Lower leg skin (tissue), 4 donors: ENCODE data around the gene METTL16. TPM values are rescaled to one million over a fixed set of nuclear protein-coding genes. Genes with fewer than 3 reads are reported as not detected.

Source experiments
- DNase-seq, 2 donors: peaks; one replicate each; pipeline ENCODE4 v3.0.0-alpha.2; 2019; ENCODE audit warnings: low spot score in 2 of 2
- H3K4me3 ChIP-seq: fragments of 200-600 bp; sonication (generic); 2 replicates; pipeline ENCODE4 v1.5.1; 2017; ENCODE audit warnings: mild to moderate bottlenecking, low read depth; ENCODE audit not compliant: poor library complexity, severe bottlenecking
- CTCF ChIP-seq, 3 donors: fragments of 450-650 bp; IDR thresholded peaks; one replicate each; pipeline ENCODE4 v1.5.1; 2016; ENCODE audit warnings: antibody characterized with exemption in 3 of 3, mild to moderate bottlenecking in 3 of 3, moderate library complexity in 2 of 3
- POLR2A ChIP-seq, 2 donors: fragments of 450-650 bp; IDR thresholded peaks; one replicate each; pipeline ENCODE4 v1.6.1; 2016 to 2017; ENCODE audit warnings: antibody characterized with exemption in 2 of 2, mild to moderate bottlenecking in 1 of 2, moderate library complexity in 1 of 2
- WGBS, 2 donors: methylation state at CpG; one replicate each; pipeline ENCODE4 v1.1.5; 2018; 5-methylcytosine and 5-hydroxymethylcytosine counted together
- intact Hi-C: fragments of 100-400 bp; cut with DNase I; formaldehyde crosslinking; loops from one replicate; pipeline ENCODE4 v1.15.0; 2023; ENCODE audit warnings: low total_unique reads
- total RNA-seq, 4 donors: library from RNA; depleted of rRNA; stranded (reverse); fragments of >200 nt; gene quantifications; one replicate each; pipeline ENCODE4 v1.1.0, GENCODE V29; 2016

The METTL16 gene
- total RNA-seq, 4 donors from 2014 or later = 17.7 to 47.4 (median 38.5) TPM

DNA sequence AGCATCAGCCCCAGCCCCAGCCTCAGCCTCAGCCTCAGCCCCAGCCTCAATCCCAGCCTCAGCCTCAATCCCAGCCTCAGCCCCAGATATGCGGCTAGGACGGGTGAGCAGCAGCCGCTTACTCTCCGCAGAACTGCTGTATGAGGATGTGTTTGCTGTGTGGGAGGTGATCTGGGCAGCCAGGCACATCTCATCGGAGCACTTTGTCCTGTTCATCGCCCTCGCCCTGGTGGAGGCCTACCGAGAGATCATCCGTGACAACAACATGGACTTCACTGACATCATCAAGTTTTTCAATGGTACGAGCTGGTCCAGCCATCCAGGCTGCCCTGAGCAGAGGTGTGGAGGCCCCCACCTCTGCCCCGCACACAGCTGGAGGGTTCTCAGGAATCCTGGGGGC, 132.8 kb downstream of the METTL16 start:
- 92 to 95% methylated on average over 11 of the region's 11 CpGs for WGBS, 2 donors
- TF ChIP-seq POLR2A (IDR thresholded peaks at IDR 0.05) (no peak), CTCF (IDR thresholded peaks at IDR 0.05) (no peak)
- no peak overlapping the region for H3K4me3 ChIP-seq
- intact Hi-C loops = no loop called here
- DNase-seq = no peak

- no peak overlapping the region for H3K4me3 ChIP-seq
- TF ChIP-seq CTCF (IDR thresholded peaks at IDR 0.05) = no peak
- no peak for TF ChIP-seq POLR2A (IDR thresholded peaks at IDR 0.05)
- DNase-seq = no peak
- WGBS, 2 donors = 84 to 85% methylated on average over 7 to 10 of the region's 10 CpGs
- intact Hi-C loops = no loop called here
Observed at GRCh38 chr17:2377659-2378058, 134.0 kb downstream of the METTL16 start.

DNA sequence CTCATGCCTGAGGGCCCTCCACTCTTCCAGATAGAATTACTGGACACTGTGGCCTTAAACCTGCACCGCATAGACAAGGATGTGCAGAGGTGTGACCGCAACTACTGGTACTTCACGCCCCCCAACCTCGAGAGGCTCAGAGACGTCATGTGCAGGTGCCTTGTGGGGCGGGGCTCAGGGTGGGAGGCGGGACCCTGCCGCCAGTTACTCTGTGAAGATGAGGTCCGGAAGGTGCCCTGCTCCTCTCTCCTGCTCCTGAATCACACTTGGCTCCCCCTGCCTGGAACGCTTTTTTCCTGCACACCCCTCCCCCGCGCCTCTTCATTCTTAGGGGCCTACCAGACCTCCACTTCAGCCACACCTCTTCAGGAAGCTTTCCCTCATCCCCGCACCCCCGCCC, 135.6 kb downstream of the METTL16 start:
- WGBS, 2 donors = 93% methylated on average over 14 of the region's 14 CpGs
- TF ChIP-seq POLR2A (IDR thresholded peaks at IDR 0.05) (no peak), CTCF (IDR thresholded peaks at IDR 0.05) (no peak)
- no peak overlapping the region for H3K4me3 ChIP-seq
- intact Hi-C loops = no loop called here
- no peak for DNase-seq

DNA sequence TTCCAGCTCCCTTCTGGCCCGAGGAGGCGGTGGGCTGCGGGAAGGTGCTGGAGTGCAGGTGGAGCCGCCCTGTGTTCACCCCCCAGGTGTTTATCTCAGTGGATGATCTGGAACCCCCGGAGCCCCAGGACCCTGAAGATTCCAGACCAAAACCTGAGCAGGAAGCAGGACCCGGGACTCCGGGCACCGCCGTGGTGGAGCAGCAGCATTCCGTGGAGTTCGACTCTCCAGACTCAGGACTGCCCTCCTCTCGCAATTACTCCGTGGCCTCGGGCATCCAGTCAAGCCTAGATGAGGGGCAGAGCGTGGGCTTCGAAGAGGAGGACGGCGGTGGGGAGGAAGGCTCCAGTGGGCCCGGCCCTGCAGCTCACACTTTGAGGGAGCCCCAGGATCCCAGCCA, 136.3 kb downstream of the METTL16 start:
- 75 to 87% methylated on average over 18 to 19 of the region's 19 CpGs for WGBS, 2 donors
- no peak overlapping the region for H3K4me3 ChIP-seq
- intact Hi-C loops = no loop called here
- no peak for TF ChIP-seq POLR2A (IDR thresholded peaks at IDR 0.05)
- no peak for TF ChIP-seq CTCF (IDR thresholded peaks at IDR 0.05)
- DNase-seq = no peak

- 65 to 66% methylated on average over 11 of the region's 11 CpGs for WGBS, 2 donors
- no peak for DNase-seq
- no peak overlapping the region for H3K4me3 ChIP-seq
- TF ChIP-seq CTCF (IDR thresholded peaks at IDR 0.05) (no peak), POLR2A (IDR thresholded peaks at IDR 0.05) (no peak)
- intact Hi-C loops = no loop called here
Observed at GRCh38 chr17:2374549-2375285, 137.0 kb downstream of the METTL16 start.

DNA sequence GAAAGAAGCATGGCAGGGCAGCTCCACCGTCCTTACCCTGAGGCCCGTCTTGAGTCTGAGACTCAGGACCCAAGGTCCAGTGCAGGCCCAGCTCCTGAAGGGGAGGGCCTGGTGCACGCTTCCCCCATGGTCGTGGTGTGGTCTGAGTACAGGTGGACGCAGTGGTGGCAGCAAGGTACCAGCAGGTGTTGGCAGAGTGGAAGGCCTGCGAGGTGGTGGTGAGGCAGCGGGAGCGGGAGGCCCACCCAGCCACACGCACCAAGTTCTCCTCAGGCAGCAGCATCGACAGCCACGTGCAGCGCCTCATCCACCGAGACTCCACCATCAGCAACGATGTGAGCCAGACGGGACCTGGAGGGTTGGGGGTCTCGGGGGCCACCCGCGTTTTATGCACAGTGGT, 138.5 kb downstream of the METTL16 start:
- DNase-seq = no peak
- no peak for TF ChIP-seq CTCF (IDR thresholded peaks at IDR 0.05)
- WGBS, 2 donors = 92 to 94% methylated on average over 18 of the region's 18 CpGs
- H3K4me3 ChIP-seq = no peak overlapping the region
- intact Hi-C loops = no loop called here
